OCI-LY1 (cell line): ENCODE measurements around the gene RHBDL1.

ENCODE experiments used
- H2AFZ ChIP-seq: fragments of 200-600 bp; sonication (generic), shearing (Covaris generic); 2 replicates; pipeline ENCODE4 v1.6.0; 2014; ENCODE audit warnings: antibody characterized with exemption, mild to moderate bottlenecking, low read length
- H3F3A ChIP-seq: fragments of 200-600 bp; sonication (generic), shearing (Covaris generic); 2 replicates; pipeline ENCODE4 v1.6.0; 2014; ENCODE audit warnings: mild to moderate bottlenecking, antibody characterized with exemption, low read length, moderate library complexity; ENCODE audit not compliant: insufficient read depth
- H3K27ac ChIP-seq: fragments of 200-600 bp; sonication (generic); 2 replicates; pipeline ENCODE4 v1.5.1; 2014; ENCODE audit warnings: low read length, mixed run types, mild to moderate bottlenecking, low read depth; ENCODE audit not compliant: poor library complexity, severe bottlenecking
- H3K27me3 ChIP-seq: fragments of 200-600 bp; sonication (generic); 2 replicates; pipeline ENCODE4 v1.6.0; 2014; ENCODE audit warnings: antibody characterized with exemption, mild to moderate bottlenecking, low read length, moderate library complexity; ENCODE audit not compliant: insufficient read depth
- H3K36me3 ChIP-seq: fragments of 200-600 bp; sonication (generic); 2 replicates; pipeline ENCODE4 v1.6.1; 2014; ENCODE audit warnings: mild to moderate bottlenecking, antibody characterized with exemption, low read length, moderate library complexity, mixed read lengths; ENCODE audit not compliant: insufficient read depth
- H3K4me1 ChIP-seq: fragments of 200-600 bp; sonication (generic); 2 replicates; pipeline ENCODE4 v1.5.1; 2014; ENCODE audit warnings: mild to moderate bottlenecking, low read length, moderate library complexity; ENCODE audit not compliant: insufficient read depth, severe bottlenecking
- H3K4me2 ChIP-seq: fragments of 200-600 bp; sonication (generic), shearing (Covaris generic); 2 replicates; pipeline ENCODE4 v1.6.1; 2014; ENCODE audit warnings: low read length
- H3K4me3 ChIP-seq: fragments of 200-600 bp; sonication (generic); 2 replicates; pipeline ENCODE4 v1.5.1; 2014; ENCODE audit warnings: low read length, low read depth, mild to moderate bottlenecking, mixed read lengths; ENCODE audit not compliant: poor library complexity, severe bottlenecking
- H3K79me2 ChIP-seq: fragments of 200-600 bp; shearing (Covaris generic); 2 replicates; pipeline ENCODE4 v1.6.1; 2016; ENCODE audit warnings: mixed run types, low read length, mixed read lengths; ENCODE audit not compliant: insufficient read depth
- H3K9ac ChIP-seq: fragments of 200-600 bp; sonication (generic), shearing (Covaris generic); 2 replicates; pipeline ENCODE4 v1.6.1; 2014; ENCODE audit warnings: mild to moderate bottlenecking, low read length, mixed read lengths
- H3K9me2 ChIP-seq: fragments of 200-600 bp; sonication (generic), shearing (Covaris generic); 2 replicates; pipeline ENCODE4 v1.6.1; 2014; ENCODE audit warnings: low read depth, mild to moderate bottlenecking, low read length, mixed read lengths
- H3K9me3 ChIP-seq: fragments of 200-600 bp; shearing (Covaris generic); 2 replicates; pipeline ENCODE4 v1.6.1; 2014; ENCODE audit warnings: low read length, mixed read lengths
- H4K20me1 ChIP-seq: fragments of 200-600 bp; sonication (generic), shearing (Covaris generic); 2 replicates; pipeline ENCODE4 v1.6.0; 2016; ENCODE audit warnings: mild to moderate bottlenecking, low read length; ENCODE audit not compliant: insufficient read depth
- EZH2 ChIP-seq: fragments of 200-600 bp; sonication (generic), shearing (Covaris generic); IDR thresholded peaks from 2 replicates; pipeline ENCODE4 v1.8.0; 2017; ENCODE audit warnings: borderline replicate concordance, mixed run types, mild to moderate bottlenecking, antibody characterized with exemption, low read length, moderate library complexity, mixed read lengths
- TF ChIP-seq, protein P1 (sequence below): fragments of 200-600 bp; sonication (generic), shearing (Covaris generic); IDR thresholded peaks from 2 replicates; pipeline ENCODE4 v1.5.1; 2017; ENCODE audit warnings: mild to moderate bottlenecking, antibody characterized with exemption, low read length, moderate library complexity, mixed read lengths

RHBDL1 gene

DNA sequence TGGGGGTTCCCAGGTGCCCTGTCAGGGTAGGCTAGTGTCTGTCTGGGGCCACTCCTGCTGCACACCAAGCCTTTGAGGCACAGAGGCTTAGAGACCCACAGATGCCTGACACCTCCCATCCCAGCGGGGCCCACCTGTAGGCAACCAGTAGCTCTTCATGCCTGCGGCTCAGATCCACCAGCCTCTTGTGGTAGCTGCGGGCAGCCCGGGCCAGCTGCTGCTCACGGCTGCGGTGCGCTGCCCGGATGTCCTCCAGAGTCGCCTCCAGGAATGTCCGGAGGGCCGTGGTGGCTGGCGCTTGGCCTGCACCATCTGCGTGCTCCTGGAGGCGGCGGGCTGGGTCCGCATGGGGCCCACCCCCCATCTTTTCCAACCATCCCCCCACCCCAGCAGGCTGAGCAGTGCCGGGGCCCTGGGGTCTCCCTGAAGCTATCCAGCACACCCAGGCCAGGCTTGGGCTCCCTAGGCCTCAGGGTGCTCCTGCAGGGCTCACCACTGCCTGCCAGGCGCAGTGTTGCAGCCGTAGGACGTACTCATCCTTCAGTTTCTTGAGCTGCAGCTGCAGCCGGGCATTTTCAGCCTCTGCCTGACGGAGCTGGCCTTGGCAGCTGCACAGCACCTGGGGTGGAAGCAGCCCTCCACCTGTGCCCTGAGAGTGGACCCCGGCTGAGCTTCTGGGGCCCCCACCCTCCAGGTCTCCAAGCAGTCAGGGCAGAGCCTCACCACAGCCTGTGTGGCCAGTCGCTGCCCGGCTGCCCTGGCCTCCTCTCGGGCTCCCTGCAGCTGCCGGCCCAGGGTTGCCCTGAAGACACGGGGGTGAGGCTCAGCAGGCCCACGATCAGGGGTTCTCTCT is 48.9 kb downstream of the RHBDL1 start:
- peaks cover 8% of the 10 kb centered on the region for H3K36me3 ChIP-seq
- no peaks in the 10 kb centered on the region for H3K27me3 ChIP-seq
- no peak overlapping the region for H3K4me2 ChIP-seq
- no peak overlapping the region for H3K27ac ChIP-seq
- no peak overlapping the region for H3K9ac ChIP-seq
- no peaks in the 10 kb centered on the region for H4K20me1 ChIP-seq
- TF ChIP-seq EZH2 = no peak
- peaks cover 44% of the 10 kb centered on the region for H3K4me1 ChIP-seq
- peaks cover 4% of the 10 kb centered on the region; the same call in 1 of the 2 replicates for H3F3A ChIP-seq
- no peak overlapping the region for H2AFZ ChIP-seq
- H3K9me2 ChIP-seq = no peaks in the 10 kb centered on the region
- no peaks in the 10 kb centered on the region for H3K9me3 ChIP-seq
- no peaks in the 10 kb centered on the region for H3K79me2 ChIP-seq
- H3K4me3 ChIP-seq = no peak overlapping the region

DNA sequence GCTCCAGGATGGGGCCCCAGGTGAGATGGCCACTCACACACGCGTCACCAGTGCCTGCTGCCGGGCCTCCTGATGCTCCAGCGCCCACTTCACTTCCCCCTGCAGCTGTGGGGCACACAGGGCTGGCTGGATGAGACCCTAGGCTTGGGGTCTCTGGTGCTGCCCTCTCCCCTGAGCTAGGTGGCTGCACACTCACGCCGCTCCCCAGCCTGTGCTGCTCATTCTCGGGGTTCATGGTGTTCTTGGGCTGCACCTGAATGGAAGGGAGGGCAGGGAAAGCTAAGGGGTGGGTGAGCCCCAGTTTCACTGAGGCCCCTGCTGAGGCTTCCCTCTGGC is 49.5 kb downstream of the RHBDL1 start:
- Histone ChIP-seq H3K4me2 (no peak overlapping the region), H3K79me2 (no peaks in the 10 kb centered on the region), H3K9ac (no peak overlapping the region), H3K9me3 (no peaks in the 10 kb centered on the region), H3K36me3 (peaks cover 10% of the 10 kb centered on the region), H2AFZ (no peak overlapping the region), H3K27ac (no peak overlapping the region), H3K27me3 (no peaks in the 10 kb centered on the region), H3K4me1 (peaks cover 43% of the 10 kb centered on the region), H3K4me3 (no peak overlapping the region), H3K9me2 (no peaks in the 10 kb centered on the region), H3F3A (peaks cover 4% of the 10 kb centered on the region; the same call in 1 of the 2 replicates), H4K20me1 (no peaks in the 10 kb centered on the region)
- TF ChIP-seq, protein P1, sequence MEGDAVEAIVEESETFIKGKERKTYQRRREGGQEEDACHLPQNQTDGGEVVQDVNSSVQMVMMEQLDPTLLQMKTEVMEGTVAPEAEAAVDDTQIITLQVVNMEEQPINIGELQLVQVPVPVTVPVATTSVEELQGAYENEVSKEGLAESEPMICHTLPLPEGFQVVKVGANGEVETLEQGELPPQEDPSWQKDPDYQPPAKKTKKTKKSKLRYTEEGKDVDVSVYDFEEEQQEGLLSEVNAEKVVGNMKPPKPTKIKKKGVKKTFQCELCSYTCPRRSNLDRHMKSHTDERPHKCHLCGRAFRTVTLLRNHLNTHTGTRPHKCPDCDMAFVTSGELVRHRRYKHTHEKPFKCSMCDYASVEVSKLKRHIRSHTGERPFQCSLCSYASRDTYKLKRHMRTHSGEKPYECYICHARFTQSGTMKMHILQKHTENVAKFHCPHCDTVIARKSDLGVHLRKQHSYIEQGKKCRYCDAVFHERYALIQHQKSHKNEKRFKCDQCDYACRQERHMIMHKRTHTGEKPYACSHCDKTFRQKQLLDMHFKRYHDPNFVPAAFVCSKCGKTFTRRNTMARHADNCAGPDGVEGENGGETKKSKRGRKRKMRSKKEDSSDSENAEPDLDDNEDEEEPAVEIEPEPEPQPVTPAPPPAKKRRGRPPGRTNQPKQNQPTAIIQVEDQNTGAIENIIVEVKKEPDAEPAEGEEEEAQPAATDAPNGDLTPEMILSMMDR = no peak
- no peak for TF ChIP-seq EZH2

DNA sequence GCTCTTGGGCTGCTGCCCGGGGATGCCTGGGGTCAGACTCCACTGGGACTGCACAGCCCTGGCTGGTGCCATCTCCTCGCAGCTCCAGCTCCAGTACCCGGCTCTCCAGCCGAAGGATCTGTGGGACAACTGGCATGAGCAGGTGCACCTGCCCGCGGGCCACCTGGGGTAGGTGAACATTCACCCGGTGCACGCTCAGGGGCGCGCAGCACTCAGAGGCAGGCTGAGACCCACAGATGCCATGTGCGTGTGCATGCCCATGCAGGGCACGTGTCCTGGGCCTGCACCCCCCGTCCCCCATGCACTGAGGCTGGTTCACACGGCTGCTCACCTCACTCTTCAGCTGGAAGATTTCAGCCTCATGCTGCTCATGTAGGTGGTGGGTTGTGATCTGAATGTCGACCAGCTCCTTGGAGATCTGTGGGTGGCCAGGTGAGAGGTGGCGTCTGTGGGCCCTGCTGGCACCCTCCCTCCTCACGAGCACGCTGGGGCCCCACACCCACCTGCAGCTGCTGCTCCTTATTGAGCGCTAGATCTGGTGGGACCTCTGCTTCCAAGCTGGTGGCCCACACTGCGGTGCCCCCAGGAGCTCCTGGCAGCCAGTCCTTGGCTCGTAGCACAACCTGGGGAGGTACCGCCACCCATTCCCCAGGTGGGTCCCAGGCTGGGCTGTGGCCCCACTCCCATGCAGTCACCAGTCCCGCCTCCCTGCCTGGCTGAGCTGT is 50.2 kb downstream of the RHBDL1 start:
- H3K9me3 ChIP-seq = no peaks in the 10 kb centered on the region
- H3K27me3 ChIP-seq = no peaks in the 10 kb centered on the region
- peak overlapping the region; percentile 61; the same call in 1 of the 2 replicates for H3K4me2 ChIP-seq
- no peaks in the 10 kb centered on the region for H3K79me2 ChIP-seq
- no peaks in the 10 kb centered on the region for H3K9me2 ChIP-seq
- H3K27ac ChIP-seq = no peak overlapping the region
- peaks cover 16% of the 10 kb centered on the region for H3K36me3 ChIP-seq
- H3K4me3 ChIP-seq = no peak overlapping the region
- H3F3A ChIP-seq = peaks cover 4% of the 10 kb centered on the region; the same call in 1 of the 2 replicates
- no peak for TF ChIP-seq EZH2
- TF ChIP-seq, protein P1 = no peak
- peaks cover 38% of the 10 kb centered on the region for H3K4me1 ChIP-seq
- H3K9ac ChIP-seq = no peak overlapping the region; the same call in 1 of the 2 replicates
- H2AFZ ChIP-seq = no peak overlapping the region
- no peaks in the 10 kb centered on the region for H4K20me1 ChIP-seq
